Measurements from ENCODE around the gene AP3D1.

- TF ChIP-seq CTCF (IDR thresholded peaks at IDR 0.05; ENCODE audit: insufficient read depth, low read depth, low read length): no peak
- TF ChIP-seq EZH2 (IDR thresholded peaks at IDR 0.05; ENCODE audit: insufficient read depth, low read length): no peak
Observed at GRCh38 chr19:2112516-2113320, 38.6 kb downstream of the AP3D1 start.

Data from astrocyte (in vitro differentiated cells and primary cell).